Stimulated activated CD4-positive, alpha-beta T cell treated with anti-CD3 and anti-CD28 coated beads, Interleukin-12 subunit alpha, Interleukin-12 subunit beta, amount 100 ng/mL, for 48 hours (primary cell): ENCODE measurements around the gene CD59.
"Not testable (repeated sequence)": the region's sequence is repeated elsewhere in the genome, so short reads cannot be mapped to it uniquely, and the experiment has no call there.

ENCODE experiments used
- DNase-seq, 3 donors: peaks; one replicate each; pipeline ENCODE4 v3.0.0-alpha.2; 2020; ENCODE audit warnings: low read depth in 2 of 3, low spot score in 1 of 3

The CD59 gene

DNA sequence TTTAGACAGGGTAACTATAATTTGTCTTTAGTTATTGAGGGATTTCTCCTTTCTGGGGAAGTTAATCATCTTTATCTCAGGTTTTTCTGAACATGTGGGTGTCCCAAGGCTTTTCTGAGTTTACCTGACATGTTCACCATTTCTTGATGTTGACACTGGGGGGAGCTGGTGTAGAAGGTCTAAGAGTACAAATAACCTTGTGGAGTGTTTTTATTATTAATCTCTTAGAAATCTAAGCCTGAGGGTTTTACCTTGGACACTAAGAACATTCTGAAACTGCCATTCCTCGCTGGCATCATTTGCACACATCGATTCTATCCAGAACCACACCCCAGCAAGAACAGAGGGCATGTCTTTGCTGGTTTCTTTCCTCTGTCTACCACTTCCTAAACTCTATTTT is 20.0 kb downstream of the CD59 start:
- DNase-seq = no peak

DNA sequence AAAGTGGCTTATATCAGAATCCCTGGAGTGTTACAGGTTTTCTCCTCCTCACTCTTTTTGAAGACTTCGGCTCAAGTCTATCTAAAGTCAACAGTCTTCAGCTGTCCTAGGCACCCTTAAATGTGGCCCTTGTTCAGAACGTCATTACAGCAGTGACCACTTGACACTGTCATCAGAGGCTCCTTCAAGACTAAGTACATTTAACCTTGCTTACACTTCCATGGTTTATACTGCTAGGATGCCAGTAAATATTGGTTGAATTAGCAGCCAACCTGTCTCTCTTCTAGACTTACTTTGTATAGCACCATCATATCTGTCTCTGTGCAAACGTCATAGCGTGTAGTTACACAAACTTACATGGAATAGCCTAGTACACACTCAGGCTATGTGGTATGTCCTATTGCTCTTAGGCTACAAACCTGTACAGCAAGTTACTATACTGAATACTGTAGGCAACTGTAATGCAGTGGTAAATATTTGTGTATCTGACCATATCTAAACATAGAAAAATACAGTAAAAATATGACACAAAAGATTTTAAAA is 22.3 kb downstream of the CD59 start:
- no peak for DNase-seq

DNA sequence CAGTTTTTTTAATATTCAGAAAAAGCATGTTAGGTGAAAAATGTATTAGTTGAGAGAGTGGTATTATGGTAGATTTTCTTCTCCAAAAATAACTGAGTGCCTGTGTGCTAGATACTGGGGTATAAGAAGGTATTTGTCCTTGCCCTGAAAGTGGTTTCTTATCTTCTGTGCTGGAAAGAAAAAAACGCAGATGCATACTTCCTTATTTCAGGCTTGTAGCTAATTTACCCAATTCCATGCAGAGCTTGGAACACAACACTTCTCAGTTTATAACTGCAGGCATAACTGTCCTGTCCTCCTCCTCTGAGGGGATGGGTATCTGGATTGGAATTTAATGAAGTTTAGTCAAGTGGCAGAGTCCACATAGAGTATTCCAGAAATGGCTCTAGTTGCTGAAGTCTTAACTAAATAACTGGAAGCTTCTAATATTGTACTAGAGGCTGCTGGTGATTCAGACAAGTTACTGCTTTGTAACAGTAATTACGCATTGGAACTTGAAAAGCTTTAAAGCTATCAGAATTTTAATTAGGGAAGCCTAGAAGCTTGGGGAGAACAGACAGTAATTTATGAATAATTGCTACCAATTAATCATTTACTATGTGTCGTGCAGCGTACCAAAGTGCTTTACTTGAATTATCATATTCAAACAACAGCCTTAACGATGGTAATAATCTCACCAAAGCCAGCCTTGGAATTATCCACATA is 22.9 kb downstream of the CD59 start:
- no peak for DNase-seq

DNA sequence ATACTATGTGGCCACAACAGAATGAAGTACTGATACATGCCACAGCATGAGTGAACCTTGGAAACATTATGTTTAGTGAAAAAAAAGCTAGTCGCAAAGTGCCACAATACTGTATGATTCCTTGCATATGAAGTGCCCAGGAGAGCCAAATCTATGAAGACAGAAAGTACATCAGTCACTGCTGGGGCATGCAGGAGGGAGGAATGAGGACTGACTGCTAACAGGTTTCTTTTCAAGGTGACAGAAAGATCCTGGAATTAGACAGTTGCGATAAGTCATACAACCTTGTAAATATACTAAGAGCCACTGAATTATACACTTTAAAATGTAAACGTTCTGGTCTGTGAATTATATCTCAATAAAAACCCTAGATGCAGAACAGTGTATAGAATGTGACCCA is 23.8 kb downstream of the CD59 start:
- no peak for DNase-seq

DNA sequence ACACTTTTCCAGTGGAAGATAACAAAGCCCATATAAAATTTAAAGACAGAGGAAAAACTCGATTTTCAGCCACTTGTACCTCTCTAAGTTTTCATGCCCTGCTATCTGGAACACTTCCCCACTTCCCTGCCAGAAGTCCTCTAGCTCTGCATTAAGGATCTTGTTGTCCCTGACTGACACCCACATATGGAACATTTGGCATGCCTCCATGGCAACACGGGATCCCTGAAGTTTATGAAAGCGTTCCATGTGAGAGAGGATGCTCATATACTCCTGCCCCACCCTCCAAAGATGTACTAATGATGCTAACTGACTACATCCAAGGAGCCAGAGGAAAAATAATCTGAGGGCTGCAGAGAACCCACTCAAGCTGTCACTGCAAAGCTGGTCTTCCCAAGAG is 26.8 kb downstream of the CD59 start:
- DNase-seq = no peak

DNA sequence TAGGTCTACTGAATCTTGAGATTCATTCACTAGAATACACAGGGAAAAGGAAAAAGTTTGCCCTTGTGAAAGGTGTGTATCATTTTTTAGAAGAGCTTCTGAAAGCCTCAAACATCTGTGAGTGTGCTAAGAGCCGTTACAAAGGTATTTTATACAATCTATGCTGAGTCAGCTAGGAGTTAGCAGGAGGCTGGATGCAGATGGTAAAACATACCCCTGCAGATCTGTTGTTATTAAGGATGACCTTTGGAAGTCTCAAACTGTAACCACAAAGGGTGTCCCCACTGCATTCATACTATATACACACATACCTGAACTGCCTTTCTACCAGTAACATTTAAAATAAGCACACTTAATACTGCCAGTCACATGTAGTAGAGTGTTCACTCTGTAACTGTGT is 27.2 kb downstream of the CD59 start:
- DNase-seq = no peak

DNA sequence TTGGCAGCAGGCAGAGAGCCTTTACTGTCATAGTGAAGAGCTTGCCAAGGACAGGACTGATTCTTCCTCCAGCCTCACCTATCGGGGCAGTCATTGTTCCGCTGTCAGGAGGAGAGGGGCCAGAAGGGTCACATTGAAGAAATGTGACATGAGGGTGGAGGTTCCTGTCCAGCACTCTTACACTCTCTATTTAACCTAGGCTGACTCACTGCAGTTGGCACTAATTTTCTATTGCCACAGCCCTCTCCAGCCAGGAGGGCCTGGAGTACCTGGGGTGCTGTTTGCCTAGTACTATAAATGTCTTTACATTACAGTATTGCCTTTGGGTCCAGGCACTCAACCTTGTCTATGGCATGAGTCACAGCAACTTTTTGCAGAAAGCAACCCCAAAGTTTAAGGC is 28.4 kb downstream of the CD59 start:
- DNase-seq = not testable (repeated sequence)

DNA sequence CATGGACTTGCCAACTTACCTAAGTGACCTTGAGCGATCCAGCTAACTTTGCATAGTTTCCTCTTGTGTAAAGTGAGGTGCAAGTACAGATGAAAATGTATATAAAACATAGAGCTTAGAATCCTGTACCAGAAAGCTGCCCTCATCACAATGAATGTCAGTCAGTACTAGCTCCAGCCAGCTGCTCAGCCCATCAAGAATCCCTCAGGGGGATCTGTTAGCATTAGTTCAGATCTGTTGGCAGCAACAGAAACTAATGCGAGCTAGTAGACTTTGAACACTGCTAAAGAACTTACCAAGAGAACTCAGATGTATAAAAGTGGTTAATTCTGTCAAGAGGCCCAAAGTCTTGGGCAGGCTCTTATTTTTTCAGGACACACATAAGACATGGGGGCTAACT is 29.3 kb downstream of the CD59 start:
- no peak for DNase-seq

DNA sequence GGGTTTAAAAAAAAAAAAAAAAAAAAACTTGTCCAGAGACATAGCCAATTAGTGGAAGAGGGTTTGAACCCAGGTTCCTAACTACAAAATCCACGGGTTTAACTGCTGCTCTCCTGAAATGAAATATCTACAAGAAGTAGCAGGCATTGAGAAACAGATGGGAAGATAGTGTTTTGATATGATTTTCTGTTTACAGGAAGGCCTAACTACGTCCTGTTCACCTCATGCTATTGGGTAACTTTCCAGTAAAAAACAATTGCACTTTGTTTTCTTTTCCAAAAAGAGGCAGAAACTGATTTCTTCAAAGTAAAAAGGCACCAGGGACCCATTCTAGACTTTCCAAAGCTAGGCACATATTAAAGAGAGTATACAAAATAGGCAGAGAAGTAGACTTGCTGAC is 29.7 kb downstream of the CD59 start:
- DNase-seq = no peak

DNA sequence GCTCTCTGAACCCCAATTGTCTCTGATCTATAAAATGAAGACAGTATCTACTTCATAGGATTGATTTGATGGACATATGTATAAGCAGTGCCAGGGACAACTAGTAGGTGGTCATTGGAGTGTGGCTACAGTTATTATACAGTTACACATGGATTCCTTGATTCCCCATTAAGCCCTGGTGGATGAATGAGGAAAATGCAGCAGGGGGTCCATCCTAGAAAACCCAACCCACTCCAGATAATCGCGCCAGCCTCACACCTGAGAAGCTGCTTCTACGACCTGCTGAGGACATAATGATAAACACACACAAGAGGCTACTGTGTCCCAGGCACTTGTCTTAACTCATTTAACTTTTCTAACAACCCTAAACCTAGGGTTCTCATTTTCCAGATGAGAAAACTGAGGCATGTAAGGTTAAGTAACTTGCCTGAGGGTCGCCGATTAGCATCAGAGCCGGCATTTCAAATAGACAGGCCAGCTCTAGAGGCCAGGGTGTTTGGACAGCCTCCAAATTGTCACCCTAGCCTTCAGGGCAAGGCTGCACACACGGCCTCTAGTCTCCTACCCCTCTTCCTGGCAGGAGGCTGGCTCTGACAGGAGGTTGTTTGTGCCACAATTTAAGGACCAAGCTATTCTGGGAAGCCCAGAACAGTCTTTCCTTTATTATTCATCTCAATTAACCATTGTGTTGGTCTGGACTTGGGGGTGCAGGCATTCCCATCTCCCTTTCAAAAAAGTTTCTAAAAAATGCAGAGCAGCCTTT is 31.8 kb downstream of the CD59 start:
- no peak for DNase-seq

DNA sequence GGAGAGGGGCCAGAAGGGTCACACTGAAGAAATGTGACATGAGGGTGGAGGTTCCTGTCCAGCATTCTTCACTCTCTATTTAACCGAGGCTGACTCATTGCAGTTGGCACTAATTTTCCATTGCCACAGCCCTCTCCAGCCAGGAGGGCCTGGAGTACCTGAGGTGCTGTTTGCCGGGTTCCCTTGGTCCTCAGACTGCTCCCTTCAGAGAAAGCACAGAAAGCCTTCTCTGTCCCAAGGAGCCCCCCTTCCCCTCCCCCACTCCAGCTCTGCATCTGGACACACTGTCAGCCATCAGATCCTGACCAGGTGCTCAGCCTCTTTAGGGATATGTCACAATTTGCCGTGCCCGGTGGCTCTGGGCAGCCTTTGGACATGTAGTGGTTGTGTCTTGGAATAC is 32.4 kb downstream of the CD59 start:
- no peak for DNase-seq

DNA sequence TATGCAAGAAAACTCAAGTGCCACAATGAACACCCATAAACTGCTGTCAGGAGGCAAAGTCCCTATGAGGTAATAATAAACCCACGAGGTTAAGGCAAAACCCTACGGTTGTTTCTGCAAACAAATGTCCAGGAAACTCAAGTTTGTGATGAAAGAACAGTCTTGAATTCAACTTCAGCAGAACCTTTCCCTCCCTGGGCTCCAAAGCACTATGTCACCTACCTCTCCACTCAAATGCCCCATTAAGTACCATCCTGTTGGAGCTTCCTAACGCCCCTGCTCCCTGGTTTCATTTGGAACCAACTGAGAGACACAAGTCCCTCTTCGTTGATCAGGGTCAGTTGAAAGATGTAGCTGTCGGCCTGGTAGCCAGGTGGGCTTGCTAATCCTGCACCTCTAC is 33.0 kb downstream of the CD59 start:
- no peak for DNase-seq

DNA sequence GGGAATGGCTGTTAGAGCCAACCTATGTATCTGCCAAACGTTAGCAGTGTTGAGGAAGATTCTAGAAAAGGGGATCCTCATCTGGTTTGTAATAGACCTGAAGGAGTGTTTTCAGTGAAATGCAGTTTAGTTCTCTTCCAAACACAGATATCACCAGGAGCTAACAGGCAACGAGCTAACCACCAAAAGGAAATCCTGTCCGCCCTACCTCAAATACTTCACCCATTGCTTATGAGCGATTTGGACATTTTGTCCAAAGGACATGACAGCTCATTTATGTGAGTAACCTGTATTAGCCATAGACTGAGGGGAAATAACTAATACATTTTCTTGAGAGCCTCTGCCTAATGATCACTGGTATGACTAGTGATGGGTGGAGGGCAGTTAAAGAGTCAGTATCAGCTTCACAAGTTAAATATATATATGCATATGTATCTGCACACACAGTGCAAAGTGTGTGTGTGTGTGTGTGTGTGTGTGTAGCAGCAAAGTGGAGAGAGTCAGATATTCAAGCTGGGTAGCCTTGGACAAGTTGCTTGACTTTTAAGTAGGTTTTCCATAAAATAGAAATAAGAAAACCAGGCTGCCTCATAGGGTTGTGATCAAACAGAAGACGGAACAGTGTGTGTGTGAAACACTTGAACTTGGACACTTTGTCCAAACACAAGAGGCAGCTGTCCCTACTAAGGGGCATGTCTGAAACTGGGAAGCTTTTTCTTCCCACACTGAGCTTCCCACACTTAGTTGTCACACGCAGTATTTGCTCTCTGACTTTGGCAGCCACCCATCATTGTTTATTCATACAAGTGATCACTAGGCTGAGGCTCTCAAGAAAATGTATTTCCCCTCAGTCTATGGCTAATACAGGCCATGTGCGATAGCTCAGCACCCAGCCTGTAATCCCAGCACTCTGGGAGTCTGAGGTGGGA is 34.7 kb downstream of the CD59 start:
- no peak for DNase-seq

DNA sequence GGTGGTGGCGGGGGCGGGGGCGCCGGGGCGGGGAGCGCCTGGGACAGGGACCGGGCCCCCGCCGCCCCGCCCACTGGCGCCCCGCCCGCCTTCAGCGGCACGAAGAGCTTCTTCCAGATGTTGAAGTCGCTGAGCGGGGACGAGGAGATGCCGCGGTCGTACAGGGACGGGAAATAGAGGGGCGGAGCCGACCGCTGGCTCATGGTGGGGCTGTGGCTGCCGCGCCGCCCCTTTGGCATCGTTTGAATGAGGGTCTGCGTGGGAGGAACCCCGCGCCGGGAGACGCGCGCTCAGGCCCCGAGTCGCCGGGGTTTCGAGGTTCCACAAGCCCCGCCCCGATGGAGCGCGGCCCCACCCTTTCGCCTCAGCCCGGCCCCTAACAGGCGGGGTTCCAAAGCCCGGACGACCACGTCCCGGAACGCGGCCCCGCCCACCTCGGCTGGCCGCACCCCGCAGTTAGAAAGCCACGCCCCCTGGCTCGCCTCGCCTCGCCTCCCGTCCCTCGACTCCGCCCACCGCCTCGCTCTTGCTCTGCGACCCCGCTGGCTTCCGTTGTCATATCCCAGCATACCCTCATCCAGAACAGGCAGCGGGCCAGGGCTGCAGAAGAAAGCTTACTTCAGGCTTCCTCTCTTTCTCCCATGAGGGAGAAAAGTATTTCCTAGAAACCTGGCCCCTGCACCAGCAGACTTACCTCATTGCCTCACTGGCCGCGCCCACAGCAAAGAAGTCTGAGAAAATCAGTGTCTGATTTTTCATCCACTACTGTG is 35.5 kb downstream of the CD59 start, which contains the start of gene C11orf91:
Gene C11orf91 (minus strand): TSS at position 325 of the 770 bp plus-strand sequence. CDS start 86 bp downstream, at position 239.
- peak; percentile 85 to 92 (median 86) for DNase-seq

DNA sequence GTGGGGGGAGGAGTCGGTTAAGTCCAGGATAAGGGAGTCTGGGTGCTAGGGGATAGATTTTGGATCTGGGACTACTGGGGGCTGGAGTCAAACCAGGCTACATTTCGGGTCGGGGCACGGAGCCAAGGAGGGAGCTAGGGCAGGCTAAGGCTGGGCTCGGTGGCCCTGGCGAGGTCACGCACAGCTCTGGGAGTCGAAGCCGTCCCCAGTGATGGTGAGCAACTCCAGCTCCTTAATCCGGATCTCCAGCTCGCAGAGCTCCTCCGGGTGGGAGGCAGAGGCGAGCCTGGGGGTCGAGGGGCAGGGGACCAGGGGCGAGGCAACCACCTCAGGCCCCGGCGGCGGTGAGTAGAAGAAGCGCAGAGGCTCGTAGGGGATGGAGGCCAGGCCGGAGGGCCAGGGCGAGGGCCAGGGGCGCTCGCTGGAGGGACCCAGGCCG is 36.1 kb downstream of the CD59 start:
- DNase-seq = no peak

DNA sequence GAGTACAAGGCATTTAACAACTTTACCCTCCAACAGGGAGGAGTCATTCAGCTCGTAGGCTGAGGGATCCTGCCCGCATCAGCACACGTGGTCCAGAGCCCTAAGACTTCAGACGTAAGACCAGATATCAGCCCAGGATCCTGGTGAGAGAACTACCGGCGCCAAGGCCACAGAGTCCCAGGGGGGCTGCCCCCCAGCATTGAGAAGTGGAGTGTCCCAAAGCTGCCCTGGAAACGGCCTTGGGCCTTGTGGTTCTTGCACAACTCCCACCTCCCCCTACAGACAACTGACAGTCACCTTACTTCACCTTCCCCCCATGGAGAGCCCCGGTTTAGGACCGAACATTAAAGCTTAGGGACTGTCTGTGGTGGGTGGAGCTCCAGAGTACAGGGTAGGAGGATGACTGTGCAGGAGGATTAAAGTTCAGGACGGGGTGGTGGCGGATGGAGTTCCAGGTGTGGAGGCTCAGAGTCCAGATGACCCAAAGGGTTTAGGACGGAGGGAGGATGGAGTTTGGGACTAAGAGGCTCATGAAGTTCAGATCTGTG is 36.6 kb downstream of the CD59 start:
- no peak for DNase-seq

DNA sequence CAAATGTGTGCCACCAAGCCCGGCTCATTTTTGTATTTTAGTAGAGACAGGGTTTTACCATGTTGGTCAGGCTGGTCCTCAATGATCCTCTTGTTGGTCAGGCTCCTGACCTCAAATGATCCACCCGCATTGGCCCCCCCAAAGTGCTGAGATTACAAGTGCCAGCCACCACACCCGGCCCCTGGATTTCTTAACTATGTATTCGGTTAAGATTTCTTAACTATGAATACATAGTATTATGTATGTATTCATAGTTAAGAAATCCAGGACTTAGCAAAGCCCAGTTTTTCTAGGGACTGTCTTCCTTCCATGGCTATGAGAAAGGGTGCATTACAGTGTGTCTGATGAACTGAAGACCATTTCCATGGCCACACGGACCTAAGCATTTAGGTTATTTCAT is 37.3 kb downstream of the CD59 start:
- DNase-seq = no peak

DNA sequence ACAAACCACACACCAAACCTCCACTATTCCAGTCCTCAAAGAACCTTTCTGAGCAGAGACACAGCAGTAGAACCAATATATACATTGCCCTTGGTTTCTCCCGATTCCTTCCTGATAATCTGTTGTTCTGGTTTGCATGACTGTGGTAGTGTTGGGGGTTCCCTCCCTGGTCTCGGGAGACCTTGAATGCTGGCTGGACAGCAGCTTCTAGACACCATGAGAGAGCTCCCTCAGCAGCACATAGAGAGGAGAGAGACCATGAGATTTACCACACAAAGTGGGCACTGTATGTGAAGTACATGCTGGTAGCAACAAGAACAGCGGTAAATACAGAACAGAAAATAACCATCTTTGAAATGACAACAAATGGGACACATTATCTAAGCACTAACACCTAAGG is 38.2 kb downstream of the CD59 start:
- no peak for DNase-seq

DNA sequence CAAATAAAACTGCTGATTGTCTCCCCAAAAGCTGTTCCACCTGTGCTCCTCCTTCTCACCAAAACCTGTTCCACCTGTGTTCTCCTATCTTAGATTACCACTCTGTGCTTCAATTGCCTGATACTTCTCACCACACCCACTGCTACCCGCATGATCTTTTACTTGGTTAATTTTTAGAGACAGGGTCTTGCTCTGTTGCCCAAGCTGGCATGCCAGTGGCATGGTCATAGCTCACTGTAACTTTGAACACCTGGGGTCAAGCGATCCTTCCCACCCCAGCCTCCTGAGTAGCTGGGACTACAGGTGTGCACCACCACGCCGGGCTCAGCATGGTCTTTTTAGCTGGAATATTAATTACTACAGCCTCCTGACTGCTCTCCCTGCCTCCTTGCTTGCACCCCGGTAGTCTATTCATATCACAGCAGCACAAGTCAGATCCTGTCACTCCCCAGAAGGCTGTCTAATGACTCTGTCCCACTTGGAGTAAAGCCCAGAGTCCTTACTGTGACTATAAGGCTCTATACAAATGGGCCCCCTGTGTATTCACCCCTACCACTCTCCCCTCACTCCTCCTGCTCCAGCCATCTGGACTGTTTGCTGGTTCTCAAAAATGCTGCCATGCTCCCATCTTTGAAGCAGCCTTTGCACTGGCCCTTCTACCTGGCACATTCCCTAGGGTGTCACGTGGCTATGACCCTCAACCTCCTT is 39.1 kb downstream of the CD59 start:
- no peak for DNase-seq

DNA sequence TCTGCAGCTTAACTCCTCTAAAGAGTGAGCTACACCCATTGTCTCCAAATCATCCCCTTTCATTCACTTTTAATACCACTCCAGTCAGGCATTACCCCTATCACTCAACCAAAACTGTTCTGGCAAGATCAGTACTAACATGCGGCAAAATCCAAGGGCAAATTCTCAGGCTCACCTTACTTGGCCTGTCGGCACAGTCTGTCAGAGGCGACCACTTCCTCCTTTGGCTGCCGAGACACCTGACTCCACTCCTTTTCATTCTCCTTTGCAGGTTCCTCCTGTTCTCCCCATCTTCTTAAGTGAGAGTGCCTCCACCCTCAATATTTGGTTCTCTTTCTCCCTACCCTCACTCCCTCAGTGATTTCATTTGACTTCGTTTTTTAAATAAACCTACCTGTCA is 39.8 kb downstream of the CD59 start:
- DNase-seq = no peak
